ENCODE measurements around the gene PRKAG2.
"Not testable (repeated sequence)": the region's sequence is repeated elsewhere in the genome, so short reads cannot be mapped to it uniquely, and the experiment has no call there.

Gene PRKAG2

DNA sequence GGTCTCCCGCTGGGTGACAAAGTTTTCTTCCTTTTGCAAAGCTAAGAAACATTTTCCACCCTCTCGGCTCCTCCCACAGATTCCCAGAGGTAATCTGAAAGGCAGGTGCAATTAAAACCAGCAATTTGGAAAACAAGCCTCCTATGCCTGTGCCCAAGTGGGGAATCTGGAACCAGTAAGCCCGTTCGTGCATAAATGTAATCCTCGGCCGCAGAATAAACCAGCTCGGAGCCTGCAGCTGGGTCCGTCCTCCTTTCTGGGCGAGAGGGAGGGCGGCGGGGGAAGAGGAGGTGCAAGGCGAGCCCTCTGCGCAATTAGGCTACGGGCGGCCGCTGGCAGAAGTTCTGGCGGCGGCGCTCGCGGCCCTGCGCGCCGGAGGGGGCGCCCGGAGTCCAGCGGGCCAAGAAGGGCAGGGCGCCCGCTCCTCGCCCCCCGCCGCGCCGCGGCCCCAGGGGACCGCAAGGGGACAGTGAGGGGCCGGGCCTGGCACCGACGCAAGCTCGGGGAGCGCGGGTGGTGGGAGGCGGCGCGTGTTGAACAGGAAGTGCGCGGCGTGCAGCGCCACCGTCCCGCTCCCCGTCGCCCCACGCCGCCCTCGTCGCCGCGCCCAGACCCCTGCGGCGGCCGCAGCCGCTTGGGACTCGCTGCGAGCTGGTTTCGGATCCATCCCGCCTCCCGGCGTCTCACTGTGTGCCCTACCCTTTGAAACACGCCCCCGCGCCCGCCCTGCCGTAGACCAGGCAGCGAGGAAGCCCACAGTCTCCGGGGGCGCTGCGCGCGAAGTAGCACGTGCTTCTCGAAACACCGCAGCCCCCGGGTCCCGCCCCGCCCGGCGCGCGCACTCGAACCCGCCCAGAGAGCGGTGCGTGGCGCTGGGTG is at the start of gene PRKAG2:
PRKAG2 (minus strand) TSS at position 217 of the 879 bp plus-strand sequence. CDS start 495 bp downstream, outside the sequence.
- DNase-seq (ENCODE audit: low spot score): peak; percentile 64
- Mint-ChIP-seq H3K27ac (peak within 1 kb of the TSS; percentile 81), H3K4me1 (ENCODE audit: low read depth) (peaks cover 13% of the 10 kb centered on the region), H3K36me3 (ENCODE audit: low read depth) (no peaks in the 10 kb centered on the region), H3K9me3 (no peaks in the 10 kb centered on the region), H3K27me3 (ENCODE audit: low read depth) (peaks cover 30% of the 10 kb centered on the region), H3K4me3 (peak within 1 kb of the TSS; percentile 93)

DNA sequence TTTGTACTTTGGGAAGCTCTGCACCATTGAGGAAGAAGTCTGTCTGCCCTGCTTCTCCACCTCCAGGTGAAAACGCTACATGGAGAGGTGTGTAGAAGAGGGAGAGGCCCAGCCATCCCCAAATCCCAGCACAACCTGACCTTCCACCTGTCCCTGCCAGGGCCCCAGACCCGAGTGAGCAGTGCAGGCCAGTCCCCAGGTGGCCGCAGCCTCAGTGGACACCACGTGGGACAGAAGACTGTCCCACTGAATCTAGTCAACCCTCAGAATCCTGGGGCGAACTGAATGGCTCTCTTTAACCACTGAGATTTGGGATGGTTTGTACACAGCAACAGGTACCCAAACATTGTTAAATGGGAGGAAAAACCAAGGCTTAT is 49.4 kb upstream of the PRKAG2 start:
- Mint-ChIP-seq H3K27me3 (ENCODE audit: low read depth) (peaks cover 2% of the 10 kb centered on the region), H3K36me3 (ENCODE audit: low read depth) (no peaks in the 10 kb centered on the region), H3K4me1 (ENCODE audit: low read depth) (peaks cover 8% of the 10 kb centered on the region), H3K9me3 (no peaks in the 10 kb centered on the region), H3K27ac (no peak overlapping the region), H3K4me3 (no peak overlapping the region)
- DNase-seq (ENCODE audit: low spot score): no peak

GRCh38 chr7:151925446-151926335 is 48.8 kb upstream of the PRKAG2 start:
- Mint-ChIP-seq H3K9me3 (no peaks in the 10 kb centered on the region), H3K36me3 (ENCODE audit: low read depth) (no peaks in the 10 kb centered on the region), H3K4me3 (no peak overlapping the region), H3K27me3 (ENCODE audit: low read depth) (peaks cover under 1% of the 10 kb centered on the region), H3K27ac (no peak overlapping the region), H3K4me1 (ENCODE audit: low read depth) (peaks cover 8% of the 10 kb centered on the region)
- no peak for DNase-seq (ENCODE audit: low spot score)

GRCh38 chr7:151924508-151924907 is 47.6 kb upstream of the PRKAG2 start:
- H3K27me3 Mint-ChIP-seq (ENCODE audit: low read depth): peaks cover 2% of the 10 kb centered on the region
- no peaks in the 10 kb centered on the region for H3K9me3 Mint-ChIP-seq
- H3K36me3 Mint-ChIP-seq (ENCODE audit: low read depth): no peaks in the 10 kb centered on the region
- H3K27ac Mint-ChIP-seq: no peak overlapping the region
- H3K4me1 Mint-ChIP-seq (ENCODE audit: low read depth): peaks cover 8% of the 10 kb centered on the region
- DNase-seq (ENCODE audit: low spot score): no peak
- no peak overlapping the region for H3K4me3 Mint-ChIP-seq

- Mint-ChIP-seq H3K4me1 (ENCODE audit: low read depth) (peaks cover 8% of the 10 kb centered on the region), H3K27me3 (ENCODE audit: low read depth) (peaks cover 2% of the 10 kb centered on the region), H3K27ac (no peak overlapping the region), H3K36me3 (ENCODE audit: low read depth) (no peaks in the 10 kb centered on the region), H3K4me3 (no peak overlapping the region), H3K9me3 (no peaks in the 10 kb centered on the region)
- no peak for DNase-seq (ENCODE audit: low spot score)
These were observed 47.1 kb upstream of the PRKAG2 start for GRCh38 chr7:151924001-151924400.

GRCh38 chr7:151923097-151923876 is 46.4 kb upstream of the PRKAG2 start:
- DNase-seq (ENCODE audit: low spot score): no peak
- H3K27me3 Mint-ChIP-seq (ENCODE audit: low read depth): peaks cover 2% of the 10 kb centered on the region
- no peaks in the 10 kb centered on the region for H3K9me3 Mint-ChIP-seq
- H3K4me3 Mint-ChIP-seq: no peak overlapping the region
- H3K36me3 Mint-ChIP-seq (ENCODE audit: low read depth): no peaks in the 10 kb centered on the region
- no peak overlapping the region for H3K27ac Mint-ChIP-seq
- peaks cover 8% of the 10 kb centered on the region for H3K4me1 Mint-ChIP-seq (ENCODE audit: low read depth)

DNA sequence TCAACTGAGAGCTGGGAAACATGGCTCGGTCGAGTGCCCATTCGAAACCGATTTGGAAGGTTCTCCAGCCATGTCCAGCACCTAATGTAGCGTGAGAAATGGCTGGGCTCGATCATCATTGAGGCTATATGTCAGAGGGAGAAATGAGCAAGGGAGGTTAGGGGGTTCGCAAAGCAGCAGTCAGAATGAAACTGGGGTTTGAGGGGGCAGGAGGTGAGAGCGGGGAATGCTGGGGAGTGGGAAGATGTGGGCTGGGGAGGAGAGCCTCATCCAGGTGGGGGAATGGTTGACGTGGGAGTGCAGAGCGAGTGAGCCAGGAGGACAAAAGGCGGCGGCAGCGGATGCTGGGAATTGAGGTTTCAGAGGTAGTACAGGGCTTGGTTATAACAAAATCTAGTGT is 44.5 kb upstream of the PRKAG2 start:
- no peak overlapping the region for H3K27ac Mint-ChIP-seq
- H3K4me3 Mint-ChIP-seq: no peak overlapping the region
- peaks cover 8% of the 10 kb centered on the region for H3K4me1 Mint-ChIP-seq (ENCODE audit: low read depth)
- no peaks in the 10 kb centered on the region for H3K36me3 Mint-ChIP-seq (ENCODE audit: low read depth)
- H3K9me3 Mint-ChIP-seq: no peaks in the 10 kb centered on the region
- H3K27me3 Mint-ChIP-seq (ENCODE audit: low read depth): peaks cover 2% of the 10 kb centered on the region
- DNase-seq (ENCODE audit: low spot score): no peak

DNA sequence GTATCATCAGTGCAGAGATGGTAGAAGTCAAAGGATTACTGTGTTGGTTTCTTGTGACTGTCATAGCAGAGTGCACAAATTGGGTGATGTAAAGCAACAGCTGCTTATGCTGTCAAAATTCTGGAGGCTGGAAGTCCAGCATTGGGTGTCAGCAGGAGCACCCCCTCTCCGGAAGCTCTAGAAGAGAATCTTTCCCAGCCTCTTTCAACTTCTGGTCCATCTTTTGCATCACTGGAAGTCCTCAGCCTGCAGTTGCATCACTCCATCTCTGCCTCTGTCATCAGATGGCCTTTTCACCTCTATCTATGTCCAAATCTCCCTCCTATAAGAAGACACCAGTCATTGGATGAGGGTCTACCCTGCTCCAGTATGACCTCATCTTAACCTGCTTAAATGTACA is 43.6 kb upstream of the PRKAG2 start:
- H3K4me3 Mint-ChIP-seq: no peak overlapping the region
- DNase-seq (ENCODE audit: low spot score): no peak
- peaks cover 2% of the 10 kb centered on the region for H3K27me3 Mint-ChIP-seq (ENCODE audit: low read depth)
- no peak overlapping the region for H3K27ac Mint-ChIP-seq
- no peaks in the 10 kb centered on the region for H3K36me3 Mint-ChIP-seq (ENCODE audit: low read depth)
- H3K4me1 Mint-ChIP-seq (ENCODE audit: low read depth): peaks cover 2% of the 10 kb centered on the region
- H3K9me3 Mint-ChIP-seq: no peaks in the 10 kb centered on the region

DNA sequence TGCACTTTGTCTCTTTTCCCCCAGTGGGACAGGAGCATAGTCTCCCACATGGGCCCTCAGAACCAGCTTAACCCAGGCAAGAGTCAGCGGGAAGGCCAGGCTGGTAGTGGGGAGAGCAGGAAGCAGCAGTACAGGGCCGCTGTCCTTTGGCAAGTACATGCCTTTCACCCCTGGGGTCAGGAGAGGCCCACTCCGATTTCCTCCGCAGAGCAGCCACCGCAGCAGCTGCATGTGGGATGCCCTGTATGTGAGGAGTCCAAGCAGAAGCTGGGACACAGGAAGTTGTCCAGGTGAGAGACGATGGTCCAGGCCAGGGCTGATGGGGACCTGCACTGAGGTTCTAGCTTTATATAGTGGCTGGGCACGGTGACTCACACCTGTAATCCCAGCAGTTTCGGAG is 42.7 kb upstream of the PRKAG2 start:
- Mint-ChIP-seq H3K9me3 (no peaks in the 10 kb centered on the region), H3K4me3 (no peak overlapping the region), H3K27ac (no peak overlapping the region), H3K36me3 (ENCODE audit: low read depth) (no peaks in the 10 kb centered on the region), H3K27me3 (ENCODE audit: low read depth) (peaks cover 2% of the 10 kb centered on the region), H3K4me1 (ENCODE audit: low read depth) (no peaks in the 10 kb centered on the region)
- no peak for DNase-seq (ENCODE audit: low spot score)

DNA sequence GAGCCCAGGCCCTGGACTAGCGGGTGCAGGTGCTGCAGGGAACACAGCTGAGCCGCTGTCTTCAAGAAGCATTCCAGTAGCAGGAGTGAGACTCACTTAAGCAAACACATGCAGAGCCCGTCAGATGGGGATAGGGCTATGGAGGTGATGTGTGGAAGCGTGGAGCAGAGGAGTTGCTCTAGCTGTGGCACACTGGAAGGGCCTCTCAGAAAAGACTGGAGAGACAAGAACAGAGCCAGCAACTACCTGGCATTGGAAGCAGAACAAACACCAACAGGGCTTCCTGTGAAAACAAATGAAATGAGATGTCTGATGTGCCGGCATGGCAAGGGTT is 41.6 kb upstream of the PRKAG2 start:
- Mint-ChIP-seq H3K36me3 (ENCODE audit: low read depth) (no peaks in the 10 kb centered on the region), H3K4me1 (ENCODE audit: low read depth) (no peaks in the 10 kb centered on the region), H3K27me3 (ENCODE audit: low read depth) (peaks cover 2% of the 10 kb centered on the region), H3K27ac (no peak overlapping the region), H3K9me3 (no peaks in the 10 kb centered on the region), H3K4me3 (no peak overlapping the region)
- DNase-seq (ENCODE audit: low spot score): no peak

DNA sequence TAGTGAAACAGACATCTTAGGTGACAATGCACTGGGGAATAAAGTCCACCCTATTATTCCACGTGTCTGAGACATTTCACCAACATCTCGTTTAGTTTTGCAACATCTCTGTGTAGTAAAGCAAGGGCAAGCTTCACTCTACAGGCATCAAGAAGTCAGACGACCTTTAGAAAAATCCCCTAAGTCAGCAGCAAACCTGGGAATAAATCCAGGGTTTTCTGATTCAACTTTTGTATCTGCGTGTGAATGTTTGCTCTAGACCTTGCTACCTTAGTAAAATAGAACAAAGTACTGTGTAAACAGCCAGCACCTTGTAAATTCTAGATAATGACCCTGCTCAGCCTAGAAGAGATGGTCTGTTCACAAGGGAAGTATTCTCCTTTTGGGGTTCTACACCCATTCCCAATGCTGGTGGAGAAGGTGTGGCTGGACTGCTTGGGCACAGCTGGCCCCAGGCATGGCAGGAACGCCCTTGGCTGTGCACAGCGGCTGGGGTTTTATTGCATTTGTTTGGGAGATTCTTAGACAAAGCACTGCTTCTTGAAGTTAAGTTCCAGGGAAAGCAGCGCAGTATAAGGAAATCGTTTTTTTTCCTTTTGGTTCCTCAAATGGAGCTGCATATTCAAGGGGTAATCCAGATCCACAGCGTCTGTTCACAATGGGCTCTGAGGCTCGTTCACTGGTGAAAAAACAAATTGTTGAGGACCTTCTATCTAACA is 41.0 kb upstream of the PRKAG2 start:
- DNase-seq (ENCODE audit: low spot score): no peak
- Mint-ChIP-seq H3K4me3 (no peak overlapping the region), H3K27ac (no peak overlapping the region), H3K27me3 (ENCODE audit: low read depth) (peaks cover 4% of the 10 kb centered on the region), H3K4me1 (ENCODE audit: low read depth) (no peaks in the 10 kb centered on the region), H3K9me3 (no peaks in the 10 kb centered on the region), H3K36me3 (ENCODE audit: low read depth) (no peaks in the 10 kb centered on the region)

DNA sequence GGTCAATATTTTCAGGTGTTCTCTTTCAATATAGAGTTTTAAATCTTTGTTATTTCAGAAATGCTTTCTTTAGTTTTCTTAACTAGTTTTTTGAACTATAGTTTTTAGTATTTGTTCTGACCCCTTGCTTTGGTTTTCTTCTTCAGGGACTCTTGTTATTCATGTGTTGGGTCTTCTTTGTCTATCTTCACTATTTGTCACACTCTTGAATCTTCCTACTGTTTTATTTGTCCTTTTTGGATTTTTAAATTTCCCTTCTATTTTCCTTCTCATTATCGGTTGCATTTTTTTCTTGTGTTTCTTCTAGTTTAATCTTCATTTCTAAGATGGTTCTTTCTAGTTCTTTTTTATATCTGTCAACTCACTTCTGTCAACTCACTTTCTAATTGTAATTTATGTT is 37.1 kb upstream of the PRKAG2 start:
- no peak for DNase-seq (ENCODE audit: low spot score)
- Mint-ChIP-seq H3K4me1 (ENCODE audit: low read depth) (no peaks in the 10 kb centered on the region), H3K36me3 (ENCODE audit: low read depth) (no peaks in the 10 kb centered on the region), H3K27ac (no peak overlapping the region), H3K4me3 (no peak overlapping the region), H3K9me3 (no peaks in the 10 kb centered on the region), H3K27me3 (ENCODE audit: low read depth) (peaks cover 5% of the 10 kb centered on the region)

GRCh38 chr7:151910655-151911054 is 33.7 kb upstream of the PRKAG2 start:
- H3K36me3 Mint-ChIP-seq (ENCODE audit: low read depth); DNase-seq (ENCODE audit: low spot score); H3K9me3 Mint-ChIP-seq; H3K4me1 Mint-ChIP-seq (ENCODE audit: low read depth); H3K27ac Mint-ChIP-seq; H3K4me3 Mint-ChIP-seq: not testable (repeated sequence)
- peaks cover 17% of the 10 kb centered on the region for H3K27me3 Mint-ChIP-seq (ENCODE audit: low read depth)

Measured in T-helper 2 cell treated with Interferon-gamma antibody and Interleukin-4, amounts not matched to agents 5 μg/mL and 100 μg/mL, for 36 hours (primary cell).